Heart right ventricle (tissue), 16 donors: ENCODE data around the gene PARD3. TPM values are rescaled to one million over a fixed set of nuclear protein-coding genes. Genes with fewer than 3 reads are reported as not detected.

Experiments
- ATAC-seq, 8 donors: fragments of 200-7000 bp; cut with Tn5 transposase; one replicate each; pipeline ENCODE4 v1.9.1; 2020; ENCODE audit warnings: mild to moderate bottlenecking in 8 of 8, moderate library complexity in 8 of 8, moderate number of reproducible peaks in 1 of 8
- DNase-seq, 2 donors: peaks; one replicate each; pipeline ENCODE4 v3.0.0-alpha.2; 2020
- H3K27ac ChIP-seq, 10 donors: fragments of 200-600 bp; sonication (generic) in 2 of 10; one replicate each; pipeline versions ENCODE4 v1.5.0 to v1.8.0; 2020 to 2022; ENCODE audit warnings: mild to moderate bottlenecking in 3 of 10
- H3K27me3 ChIP-seq, 7 donors: fragments of 200-600 bp; one replicate each; pipeline ENCODE4 v1.8.0; 2021 to 2022; ENCODE audit warnings: mild to moderate bottlenecking in 2 of 7
- H3K36me3 ChIP-seq, 9 donors: fragments of 200-600 bp; sonication (generic) in 1 of 9; one replicate each; pipeline versions ENCODE4 v1.5.0 to v1.8.0; 2020 to 2022; ENCODE audit warnings: mild to moderate bottlenecking in 2 of 9
- H3K4me1 ChIP-seq, 9 donors: fragments of 200-600 bp; sonication (generic) in 1 of 9; one replicate each; pipeline versions ENCODE4 v1.5.0 to v1.8.0; 2020 to 2022; ENCODE audit warnings: mild to moderate bottlenecking in 4 of 9
- H3K4me3 ChIP-seq, 10 donors: fragments of 200-600 bp; sonication (generic) in 2 of 10; one replicate each; pipeline versions ENCODE4 v1.5.0 to v1.8.0; 2020 to 2022; ENCODE audit warnings: mild to moderate bottlenecking in 7 of 10, moderate library complexity in 2 of 10
- H3K9me3 ChIP-seq, 11 donors: fragments of 200-600 bp in 10 of 11; sonication (generic) in 2 of 11; one replicate each; pipeline versions ENCODE4 v1.5.0 to v1.8.0; 2013 to 2022; ENCODE audit warnings: mild to moderate bottlenecking in 2 of 11, control low read depth in 1 of 11, moderate library complexity in 1 of 11
- WGBS, 2 donors: extraction: QIAGEN DNeasy Blood & Tissue Kit; methylation state at CpG; one replicate each; pipeline ENCODE4 v1.1.7; 2013; ENCODE audit warnings: inconsistent platforms in 1 of 2; 5-methylcytosine and 5-hydroxymethylcytosine counted together
- intact Hi-C, 10 donors: fragments of 100-400 bp; cut with DNase I; formaldehyde crosslinking; loops; one replicate each; pipeline versions ENCODE4 v1.11.1 to v1.14.2; 2022
- polyA plus RNA-seq, 2 donors: library from polyadenylated mRNA; stranded (reverse); fragments of 200-250 nt; gene quantifications; one replicate each; pipeline ENCODE4 v1.2.3, GENCODE V29; 2013
- total RNA-seq, 10 donors: library from RNA; stranded (reverse); fragmentation: NEBNext Ultra II Directional in 3 of 10; extraction: Animal tissue kit (Norgen Biotek cat#: 25700) in 3 of 10; gene quantifications; one replicate each; pipeline versions ENCODE4 v1.2.1 to v1.2.4, GENCODE V29; 2021 to 2023
- TF ChIP-seq, protein P1 (sequence below), 9 donors: fragments of 200-600 bp; sonication (generic) in 2 of 9; IDR thresholded peaks; one replicate each; pipeline versions ENCODE4 v1.5.0 to v1.8.0; 2021 to 2022; ENCODE audit warnings: antibody characterized with exemption in 9 of 9, mild to moderate bottlenecking in 5 of 9, moderate library complexity in 1 of 9
- donor health status: Arrhythmogenic right ventricular cardiomyopathy.
- donor health status: ischemic (EF 13 %, LVEDD 7.1; RV severe dilation, severe dysfunction).
- donor health status: healthy with polysubstance abuse.
- donor health status: DM: no; HTN: yes; CAD: no.
- donor health status: DM: no; HTN: no; CAD: no.
- donor health status: ischemic (EF 25% LVEDD 6.9; RV normal size, moderate dysfunction).
- donor health status: ischemic (EF 25% LVEDD 5.7; RV mildly dilated, moderate dysfunction).
- donor health status: healthy.
- donor health status: DM: yes; HTN: yes; CAD: no.
- donor health status: Ischemic cardiomyopathy.
- donor health status: ischemic (EF 35%, LVEDD 5.7; RV mildly dilated, moderate dysfunction).
- donor health status: nonischemic (EF 11% LVEDD 7.7; RV severe dilation, severe dysfunction).
- donor health status: DM: yes; HTN: yes; CAD: no.
- donor health status: PGD.
- donor health status: ischemic (EF 29% LVEDD 5.4; RV normal size, mild dysfunction).
- donor health status: nonischemic (EF 23%, LVEDD 6.1; RV moderate dilation, normal function).

Gene PARD3
- total and polyA plus RNA-seq, 12 donors = 19.7 to 41.8 (median 34.2) TPM

DNA sequence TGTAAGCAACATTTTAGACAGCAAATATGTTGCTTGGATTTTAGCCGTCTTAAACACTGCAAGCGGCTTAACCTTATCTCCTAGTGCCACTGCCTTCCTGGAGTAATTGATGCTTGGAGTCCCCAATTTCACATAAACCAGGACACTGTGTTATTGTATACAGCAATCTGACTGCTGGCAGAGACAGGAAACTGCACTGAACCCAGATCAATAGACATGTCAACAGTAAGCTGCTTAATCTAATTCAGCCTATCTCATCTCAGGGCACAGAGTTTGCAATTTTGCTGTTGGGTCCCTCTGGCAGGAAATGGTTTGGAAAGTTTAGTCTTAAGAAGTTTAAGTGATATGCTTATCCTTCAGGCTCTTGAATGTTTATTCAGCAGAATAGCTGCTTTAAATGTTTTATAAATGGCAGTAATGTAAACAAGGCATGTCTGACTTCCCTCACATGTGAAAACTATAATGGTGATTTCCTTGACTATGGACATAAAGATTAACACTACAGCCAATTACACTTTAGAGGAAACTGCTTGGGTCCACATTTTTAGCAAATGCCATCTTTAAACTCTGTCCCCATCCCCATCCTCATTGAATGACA lies 598.6 kb downstream of the PARD3 start:
- Histone ChIP-seq H3K27me3 (no peaks in the 10 kb centered on the region), H3K4me1 (no peaks in the 10 kb centered on the region), H3K4me3 (no peak overlapping the region), H3K36me3 (no peaks in the 10 kb centered on the region), H3K9me3 (no peaks in the 10 kb centered on the region), H3K27ac (no peak overlapping the region)
- no peak for DNase-seq
- no peak for ATAC-seq
- TF ChIP-seq, protein P1, sequence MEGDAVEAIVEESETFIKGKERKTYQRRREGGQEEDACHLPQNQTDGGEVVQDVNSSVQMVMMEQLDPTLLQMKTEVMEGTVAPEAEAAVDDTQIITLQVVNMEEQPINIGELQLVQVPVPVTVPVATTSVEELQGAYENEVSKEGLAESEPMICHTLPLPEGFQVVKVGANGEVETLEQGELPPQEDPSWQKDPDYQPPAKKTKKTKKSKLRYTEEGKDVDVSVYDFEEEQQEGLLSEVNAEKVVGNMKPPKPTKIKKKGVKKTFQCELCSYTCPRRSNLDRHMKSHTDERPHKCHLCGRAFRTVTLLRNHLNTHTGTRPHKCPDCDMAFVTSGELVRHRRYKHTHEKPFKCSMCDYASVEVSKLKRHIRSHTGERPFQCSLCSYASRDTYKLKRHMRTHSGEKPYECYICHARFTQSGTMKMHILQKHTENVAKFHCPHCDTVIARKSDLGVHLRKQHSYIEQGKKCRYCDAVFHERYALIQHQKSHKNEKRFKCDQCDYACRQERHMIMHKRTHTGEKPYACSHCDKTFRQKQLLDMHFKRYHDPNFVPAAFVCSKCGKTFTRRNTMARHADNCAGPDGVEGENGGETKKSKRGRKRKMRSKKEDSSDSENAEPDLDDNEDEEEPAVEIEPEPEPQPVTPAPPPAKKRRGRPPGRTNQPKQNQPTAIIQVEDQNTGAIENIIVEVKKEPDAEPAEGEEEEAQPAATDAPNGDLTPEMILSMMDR (IDR thresholded peaks at IDR 0.05) = no peak
- 88 to 98% methylated on average over 2 of the region's 2 CpGs for WGBS, 2 donors
- intact Hi-C loops = no loop called here

DNA sequence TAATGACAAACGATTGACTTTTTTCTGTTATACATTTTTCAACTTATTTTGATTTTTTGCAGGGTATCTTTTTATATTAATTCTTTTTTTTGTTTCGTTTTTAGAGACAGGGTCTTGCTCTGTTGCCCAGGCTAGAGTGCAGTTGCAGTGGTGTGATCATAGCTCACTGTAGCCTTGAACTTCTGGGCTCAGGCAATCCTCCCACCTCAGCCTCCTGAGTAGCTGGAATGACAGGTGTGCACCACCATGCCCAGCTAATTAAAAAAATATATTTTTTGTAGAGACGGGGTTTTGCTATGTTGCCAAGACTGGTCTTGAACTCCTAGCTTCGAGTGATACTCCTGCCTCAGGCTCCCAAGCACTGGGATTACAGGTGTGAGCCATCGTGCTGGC lies 601.3 kb downstream of the PARD3 start:
- no peak for ATAC-seq
- intact Hi-C loops = no loop called here
- Histone ChIP-seq H3K9me3 (no peaks in the 10 kb centered on the region), H3K4me1 (no peaks in the 10 kb centered on the region), H3K27me3 (no peaks in the 10 kb centered on the region), H3K4me3 (no peak overlapping the region), H3K27ac (no peak overlapping the region), H3K36me3 (no peaks in the 10 kb centered on the region)
- TF ChIP-seq, protein P1 (IDR thresholded peaks at IDR 0.05) = no peak
- WGBS, 2 donors = 94% methylated on average over 5 of the region's 5 CpGs
- no peak for DNase-seq

GRCh38 chr10:34213193-34213804 lies 601.8 kb downstream of the PARD3 start:
- intact Hi-C loops = no loop called here
- H3K36me3 ChIP-seq = no peaks in the 10 kb centered on the region
- no peak for ATAC-seq
- TF ChIP-seq, protein P1 (IDR thresholded peaks at IDR 0.05) = no peak
- H3K9me3 ChIP-seq = no peaks in the 10 kb centered on the region
- no peak overlapping the region for H3K27ac ChIP-seq
- DNase-seq = no peak
- 96 to 98% methylated on average over 6 of the region's 6 CpGs for WGBS, 2 donors
- no peaks in the 10 kb centered on the region for H3K4me1 ChIP-seq
- no peaks in the 10 kb centered on the region for H3K27me3 ChIP-seq
- no peak overlapping the region for H3K4me3 ChIP-seq

DNA sequence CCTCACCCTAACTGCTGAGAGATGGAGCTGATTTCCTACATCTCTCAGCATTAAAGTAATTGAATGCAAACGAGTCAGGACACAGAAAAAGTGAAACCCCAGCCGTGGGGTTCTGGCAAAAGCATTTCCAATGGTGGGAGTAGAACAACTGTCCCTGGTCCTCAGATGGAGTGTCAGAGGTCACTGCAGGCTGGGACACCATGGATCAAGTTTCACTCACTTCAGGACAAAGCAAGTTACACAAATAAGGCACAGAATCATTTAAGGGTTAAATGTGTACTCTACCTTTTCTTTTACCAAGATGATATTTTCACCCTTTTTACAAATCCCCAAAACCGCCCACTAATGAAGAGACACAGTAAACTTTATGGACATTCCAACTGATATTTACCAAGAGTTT lies 607.8 kb downstream of the PARD3 start:
- H3K36me3 ChIP-seq = no peaks in the 10 kb centered on the region
- H3K4me1 ChIP-seq = no peaks in the 10 kb centered on the region
- no peaks in the 10 kb centered on the region for H3K27me3 ChIP-seq
- ATAC-seq (no peak), DNase-seq (no peak)
- no peaks in the 10 kb centered on the region for H3K9me3 ChIP-seq
- 89% methylated on average over 3 of the region's 3 CpGs for WGBS, 2 donors
- intact Hi-C loops = no loop called here
- TF ChIP-seq, protein P1 (IDR thresholded peaks at IDR 0.05) = no peak
- H3K27ac ChIP-seq = no peak overlapping the region
- H3K4me3 ChIP-seq = no peak overlapping the region
